ENCODE measurements around the gene ARHGEF28. TPM values are rescaled to one million over a fixed set of nuclear protein-coding genes. Genes with fewer than 3 reads are reported as not detected.

ARHGEF28 gene
- total and polyA plus RNA-seq, 2 donors (not counting 1 experiment from before 2014, with no cell fraction given) = not detected

- Histone ChIP-seq H3K79me2 (ENCODE audit: control insufficient read depth, insufficient read depth, low read length) (no peaks in the 10 kb centered on the region), H3K9me3 (ENCODE audit: control extremely low read depth in 1 of 3, control insufficient read depth in 2 of 3, insufficient read depth in 1 of 3, low read length in 2 of 3) (no peaks in the 10 kb centered on the region), H3K27ac (ENCODE audit: low read length in 2 of 2) (no peak overlapping the region), H3K9ac (ENCODE audit: low read length) (no peak overlapping the region), H4K20me1 (ENCODE audit: control insufficient read depth, insufficient read depth, low read length, poor library complexity, severe bottlenecking) (no peaks in the 10 kb centered on the region), H3K4me3 (ENCODE audit: control extremely low read depth in 1 of 5, extremely low read depth in 1 of 5, insufficient read depth in 1 of 5, low read depth in 2 of 5, low read length in 4 of 5) (no peak overlapping the region), H3K27me3 (replicated peaks in 1 of 4; ENCODE audit: control extremely low read depth in 1 of 4, control insufficient read depth in 3 of 4, insufficient read depth in 4 of 4, low read length in 3 of 4) (no peaks in the 10 kb centered on the region), H3K36me3 (replicated peaks in 1 of 2; ENCODE audit: control extremely low read depth in 1 of 2, control insufficient read depth in 1 of 2, extremely low read depth in 1 of 2, insufficient read depth in 2 of 2, low read length in 1 of 2) (no peaks in the 10 kb centered on the region), H3K4me2 (replicated peaks; ENCODE audit: low read depth, low read length, poor library complexity, severe bottlenecking) (no peak overlapping the region), H2AFZ (ENCODE audit: insufficient read depth, low read depth, low read length, poor library complexity, severe bottlenecking) (no peak overlapping the region), H3K4me1 (ENCODE audit: control insufficient read depth in 2 of 2, insufficient read depth in 2 of 2, low read length in 2 of 2) (no peaks in the 10 kb centered on the region)
- ATAC-seq (ENCODE audit: low read depth) = no peak
- DNase-seq = no peak
- POLR2A ChIA-PET = no interaction called here
- H3K27me3 Mint-ChIP-seq = peaks cover 8% of the 10 kb centered on the region
- no peak overlapping the region for H3K27ac Mint-ChIP-seq
- H3K4me3 Mint-ChIP-seq = no peak overlapping the region
- no peaks in the 10 kb centered on the region for H3K9me3 Mint-ChIP-seq (ENCODE audit: insufficient read depth)
- intact Hi-C loops (cut with micrococcal nuclease) = no loop called here
- no peaks in the 10 kb centered on the region for H3K4me1 Mint-ChIP-seq
- no CpG with 5 or more reads among the region's 3 CpGs for WGBS (ENCODE audit: insufficient coverage)
- TF ChIP-seq CTCF (IDR thresholded peaks at IDR 0.05) = no peak
- no peak for TF ChIP-seq EZH2 (IDR thresholded peaks at IDR 0.05; ENCODE audit: borderline replicate concordance, insufficient read depth, low read depth, low read length, poor library complexity, severe bottlenecking)
- CTCF ChIA-PET = no interaction called here
Measured at GRCh38 chr5:73948720-73949119, 322.7 kb downstream of the ARHGEF28 start.

- Histone ChIP-seq H3K36me3 (replicated peaks in 1 of 2; ENCODE audit: control extremely low read depth in 1 of 2, control insufficient read depth in 1 of 2, extremely low read depth in 1 of 2, insufficient read depth in 2 of 2, low read length in 1 of 2) (no peaks in the 10 kb centered on the region), H3K4me3 (ENCODE audit: control extremely low read depth in 1 of 5, extremely low read depth in 1 of 5, insufficient read depth in 1 of 5, low read depth in 2 of 5, low read length in 4 of 5) (no peak overlapping the region), H3K4me1 (ENCODE audit: control insufficient read depth in 2 of 2, insufficient read depth in 2 of 2, low read length in 2 of 2) (no peaks in the 10 kb centered on the region), H3K9me3 (ENCODE audit: control extremely low read depth in 1 of 3, control insufficient read depth in 2 of 3, insufficient read depth in 1 of 3, low read length in 2 of 3) (no peaks in the 10 kb centered on the region), H3K79me2 (ENCODE audit: control insufficient read depth, insufficient read depth, low read length) (no peaks in the 10 kb centered on the region), H3K27ac (ENCODE audit: low read length in 2 of 2) (no peak overlapping the region), H3K4me2 (replicated peaks; ENCODE audit: low read depth, low read length, poor library complexity, severe bottlenecking) (no peak overlapping the region), H3K9ac (ENCODE audit: low read length) (no peak overlapping the region), H4K20me1 (ENCODE audit: control insufficient read depth, insufficient read depth, low read length, poor library complexity, severe bottlenecking) (no peaks in the 10 kb centered on the region), H3K27me3 (replicated peaks in 1 of 4; ENCODE audit: control extremely low read depth in 1 of 4, control insufficient read depth in 3 of 4, insufficient read depth in 4 of 4, low read length in 3 of 4) (no peaks in the 10 kb centered on the region), H2AFZ (ENCODE audit: insufficient read depth, low read depth, low read length, poor library complexity, severe bottlenecking) (no peak overlapping the region)
- Mint-ChIP-seq H3K4me3 (no peak overlapping the region), H3K27ac (no peak overlapping the region), H3K27me3 (peaks cover 8% of the 10 kb centered on the region), H3K9me3 (ENCODE audit: insufficient read depth) (no peaks in the 10 kb centered on the region), H3K4me1 (no peaks in the 10 kb centered on the region)
- ChIA-PET CTCF (interaction anchor here (1.3 kb wide), 1 partner anchor 13 kb away, joined by 4 read pairs; no protein-coding TSS in a partner anchor), POLR2A (no interaction called here)
- ATAC-seq (ENCODE audit: low read depth) (no peak), DNase-seq (no peak)
- intact Hi-C loops (cut with micrococcal nuclease) = no loop called here
- 67% methylated on average over 1 of the region's 3 CpGs for WGBS (ENCODE audit: insufficient coverage)
- TF ChIP-seq CTCF (IDR thresholded peaks at IDR 0.05) = no peak
- TF ChIP-seq EZH2 (IDR thresholded peaks at IDR 0.05; ENCODE audit: borderline replicate concordance, insufficient read depth, low read depth, low read length, poor library complexity, severe bottlenecking) = no peak
Measured at GRCh38 chr5:73950441-73950873, 324.5 kb downstream of the ARHGEF28 start.

All from B cell (primary cell).